Stimulated activated CD4-positive, alpha-beta T cell treated with anti-CD3 and anti-CD28 coated beads, TNF-alpha, amount 100 ng/mL, for 1 hour (primary cell): ENCODE data around the gene UBQLN4.

Experiments used
- DNase-seq, 3 donors: peaks; one replicate each; pipeline ENCODE4 v3.0.0-alpha.2; 2020; ENCODE audit warnings: low read depth in 3 of 3, low spot score in 1 of 3

Gene UBQLN4

GRCh38 chr1:156019946-156020292 lies 33.7 kb downstream of the UBQLN4 start:
- DNase-seq = no peak

DNA sequence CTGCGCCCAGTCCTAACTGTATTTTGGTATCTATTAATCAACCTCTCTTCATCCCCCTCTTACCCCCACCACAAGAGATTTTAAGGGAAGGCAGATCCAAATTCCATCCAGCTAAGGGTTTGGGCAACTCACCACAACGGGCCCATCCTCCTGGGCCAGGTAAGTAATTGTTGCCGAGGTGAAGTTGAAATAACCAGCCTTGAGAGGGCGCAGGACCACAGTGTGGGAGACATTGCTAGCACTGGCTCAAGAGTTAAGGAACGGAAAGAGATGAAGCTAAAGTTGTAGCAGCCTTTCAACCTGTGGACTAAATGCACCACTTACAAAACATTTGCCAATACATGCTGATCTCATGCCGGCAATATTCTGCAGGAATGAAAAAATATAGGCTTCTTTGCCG lies 38.8 kb downstream of the UBQLN4 start:
- no peak for DNase-seq

- no peak for DNase-seq
Measured at GRCh38 chr1:156012051-156012817, 41.4 kb downstream of the UBQLN4 start.

GRCh38 chr1:156009404-156009803 lies 44.2 kb downstream of the UBQLN4 start:
- DNase-seq = no peak

- no peak for DNase-seq
Measured at GRCh38 chr1:156006666-156007376, 46.8 kb downstream of the UBQLN4 start.

DNA sequence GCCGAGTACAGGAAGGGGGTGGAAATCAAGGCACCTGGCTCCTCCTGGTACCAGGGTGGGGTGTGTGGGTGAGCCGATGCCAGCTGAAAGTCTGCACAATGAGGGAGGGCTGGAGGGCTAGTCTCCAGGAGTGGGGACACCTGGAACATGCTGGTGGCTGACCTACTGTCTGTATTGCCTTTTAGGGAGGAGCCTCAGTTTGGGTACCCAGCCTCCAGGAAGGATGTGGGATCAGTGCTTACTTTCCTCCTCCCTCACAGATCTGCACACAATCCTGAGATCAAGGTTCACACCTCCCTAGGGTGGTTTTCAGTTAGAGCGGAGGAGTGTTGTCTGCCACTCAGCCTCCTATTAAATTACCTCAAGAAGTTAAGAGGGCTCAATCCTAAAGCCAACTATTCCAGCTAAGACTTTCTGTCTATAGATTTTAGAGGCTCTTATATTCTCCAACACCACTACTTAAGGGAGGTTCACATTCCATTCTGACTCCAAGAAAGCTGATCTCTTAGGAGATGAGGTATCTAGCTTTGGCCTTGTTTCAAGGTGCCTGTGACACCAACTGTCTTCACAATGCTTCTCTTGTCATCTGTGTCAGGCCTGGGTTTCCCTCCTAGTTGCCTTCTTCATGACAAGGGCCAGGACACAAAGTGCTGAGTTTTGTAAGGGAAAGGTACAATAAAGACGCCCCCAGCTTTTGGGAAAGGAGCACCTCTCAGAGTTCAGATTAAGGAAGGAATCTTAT lies 48.6 kb downstream of the UBQLN4 start:
- DNase-seq = no peak

DNA sequence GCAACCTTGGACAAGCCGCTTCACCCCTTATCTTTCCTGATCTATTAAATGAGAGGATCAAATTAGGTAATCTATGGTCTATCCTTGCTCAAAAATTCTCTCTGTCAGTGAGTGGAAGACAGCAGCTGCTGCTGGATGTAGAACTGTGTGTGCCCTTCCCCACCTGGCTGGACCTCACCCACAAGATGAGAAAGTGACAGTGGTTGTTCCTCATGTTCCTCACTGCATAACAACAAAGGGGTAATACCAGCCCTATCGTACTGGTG lies 49.7 kb downstream of the UBQLN4 start:
- no peak for DNase-seq

GRCh38 chr1:156002188-156002911 lies 51.2 kb downstream of the UBQLN4 start:
- no peak for DNase-seq

DNA sequence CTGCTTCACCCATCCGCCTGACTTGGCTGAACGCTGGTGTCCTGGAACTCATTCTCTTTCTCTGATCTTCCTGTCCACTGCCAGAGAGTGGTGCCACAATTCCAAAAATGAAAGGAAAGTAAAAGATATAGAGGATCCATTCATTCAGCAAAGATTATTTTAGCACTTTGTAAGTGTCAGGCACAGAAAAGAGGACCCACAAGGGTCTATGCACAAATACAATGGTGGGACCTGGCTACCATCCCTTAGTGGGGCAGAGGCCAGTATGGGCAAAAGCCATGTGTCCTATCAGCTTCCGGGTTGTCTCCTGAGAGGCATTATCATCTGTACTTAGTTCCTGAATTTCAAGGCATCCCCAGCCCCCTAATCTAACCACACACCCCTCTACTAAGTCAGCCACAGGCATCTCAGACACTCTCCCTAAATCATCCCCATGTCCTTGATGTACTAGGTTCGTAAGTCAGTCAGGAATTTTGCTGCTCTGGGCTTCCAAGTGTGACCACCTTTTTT lies 51.9 kb downstream of the UBQLN4 start:
- DNase-seq = no peak

DNA sequence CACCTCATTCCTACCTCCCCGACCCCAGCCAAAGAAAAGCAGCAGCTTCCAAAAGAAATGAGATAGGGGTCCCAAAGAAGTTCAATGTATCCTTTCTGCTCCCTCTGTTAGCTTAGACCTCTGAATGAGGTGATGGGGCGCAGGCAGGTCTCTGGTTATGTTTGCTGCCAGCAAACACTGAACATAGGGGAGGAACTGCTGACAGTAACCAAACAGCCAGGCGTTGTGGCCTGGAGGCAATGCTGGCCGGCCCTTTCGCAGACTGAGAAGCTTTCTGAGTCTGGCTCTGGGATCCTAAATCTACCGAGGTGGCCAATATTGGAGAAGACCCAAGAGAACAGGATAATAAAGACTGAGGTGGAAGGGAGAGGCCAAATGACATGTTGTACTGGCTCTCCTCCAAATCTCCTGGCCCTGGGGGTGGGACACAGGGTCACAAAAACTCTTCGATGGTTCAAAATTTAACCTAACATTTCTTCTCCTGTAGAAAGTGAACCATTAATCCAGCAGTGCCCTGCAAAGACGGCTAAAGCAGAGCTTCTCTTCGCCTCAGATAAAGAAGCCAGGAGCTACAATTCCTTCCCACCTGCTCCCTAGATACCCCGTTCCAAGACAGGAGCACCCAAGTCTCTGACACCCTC lies 52.5 kb downstream of the UBQLN4 start:
- DNase-seq = no peak

DNA sequence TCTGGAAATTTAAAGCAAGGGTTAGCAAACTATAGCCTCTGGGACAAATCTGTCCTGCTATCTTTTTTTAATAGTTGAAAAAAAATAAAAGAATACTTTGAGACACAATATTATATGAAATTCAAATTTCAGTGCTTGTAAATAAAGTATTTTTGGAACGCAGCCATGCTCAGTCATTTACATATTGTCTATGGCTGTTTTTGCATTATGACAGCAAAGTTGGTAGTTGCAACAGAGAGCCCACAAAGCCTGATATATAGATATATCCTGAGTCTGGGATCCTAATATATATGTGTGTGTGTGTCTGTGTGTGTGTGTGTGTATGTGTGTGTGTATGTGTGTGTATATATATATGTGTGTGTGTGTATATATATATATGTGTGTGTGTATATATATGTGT lies 53.6 kb downstream of the UBQLN4 start:
- no peak for DNase-seq

GRCh38 chr1:155996166-155996565 lies 57.4 kb downstream of the UBQLN4 start:
- no peak for DNase-seq

- DNase-seq = no peak
Measured at GRCh38 chr1:155993595-155993994, 60.0 kb downstream of the UBQLN4 start.

GRCh38 chr1:155990005-155990739 lies 63.4 kb downstream of the UBQLN4 start:
- no peak for DNase-seq

GRCh38 chr1:155989242-155990004 lies 64.2 kb downstream of the UBQLN4 start:
- peak; percentile 53 to 68 (median 63) for DNase-seq
